CD4-positive, alpha-beta T cell treated with Interleukin-15 for 1 hour (primary cell): ENCODE measurements around the gene SCIMP.
"Not testable (repeated sequence)": the region's sequence is repeated elsewhere in the genome, so short reads cannot be mapped to it uniquely, and the experiment has no call there.

Experiments used
- DNase-seq: peaks from one replicate; pipeline ENCODE4 v3.0.0-alpha.2; 2020

Gene SCIMP

DNA sequence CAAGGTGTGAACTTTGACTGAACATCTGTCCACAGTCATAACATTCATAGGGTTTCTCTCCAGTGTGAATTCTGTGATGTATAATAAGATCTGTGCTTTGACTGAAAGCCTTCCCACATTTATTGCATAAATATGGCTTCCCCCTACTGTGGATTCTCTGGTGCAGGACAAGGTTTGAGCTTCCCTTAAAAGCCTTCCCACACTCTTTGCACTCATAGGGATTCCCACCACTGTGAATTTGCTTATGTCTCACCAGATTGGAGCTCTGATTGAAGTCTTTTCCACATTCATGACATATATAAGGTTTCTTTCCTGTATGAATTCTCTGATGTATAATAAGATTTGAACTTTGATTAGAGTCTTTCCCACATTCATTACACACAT, 51.3 kb downstream of the SCIMP start:
- no peak for DNase-seq

DNA sequence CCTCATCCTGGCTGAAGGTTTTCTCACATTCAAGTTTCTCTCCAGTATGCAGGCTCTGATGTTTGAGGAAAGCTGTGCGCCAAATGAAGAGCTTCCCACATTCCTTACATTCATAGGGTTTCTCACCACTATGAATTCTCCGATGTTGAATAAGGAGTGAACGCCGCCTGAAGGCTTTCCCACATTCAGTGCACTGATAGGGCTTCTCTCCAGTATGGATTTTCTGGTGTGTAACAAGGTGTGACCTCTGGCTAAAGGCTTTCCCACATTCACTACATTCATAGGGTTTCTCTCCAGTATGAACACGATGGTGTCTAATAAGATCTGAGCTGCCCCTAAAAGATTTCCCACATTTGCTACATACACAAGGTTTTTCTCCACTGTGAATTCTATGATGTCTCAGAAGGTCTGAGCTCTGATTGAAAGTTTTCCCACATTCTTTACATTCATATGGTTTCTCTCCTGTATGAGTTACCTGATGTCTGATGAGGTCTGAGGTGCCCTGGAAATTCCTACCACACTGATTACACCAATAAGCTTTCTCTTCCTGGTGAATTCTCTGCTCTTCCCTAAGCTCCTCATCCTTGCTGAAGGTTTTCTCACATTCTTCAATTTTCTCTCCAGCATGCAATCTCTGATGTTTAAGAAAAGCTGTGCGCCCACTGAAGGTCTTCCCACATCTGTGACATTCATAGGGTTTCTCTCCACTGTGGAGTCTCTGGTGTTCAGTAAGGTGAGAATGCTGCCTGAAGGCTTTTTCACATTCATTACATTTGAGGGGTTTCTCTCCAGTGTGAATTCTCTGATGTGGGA, 51.9 kb downstream of the SCIMP start:
- DNase-seq = no peak

DNA sequence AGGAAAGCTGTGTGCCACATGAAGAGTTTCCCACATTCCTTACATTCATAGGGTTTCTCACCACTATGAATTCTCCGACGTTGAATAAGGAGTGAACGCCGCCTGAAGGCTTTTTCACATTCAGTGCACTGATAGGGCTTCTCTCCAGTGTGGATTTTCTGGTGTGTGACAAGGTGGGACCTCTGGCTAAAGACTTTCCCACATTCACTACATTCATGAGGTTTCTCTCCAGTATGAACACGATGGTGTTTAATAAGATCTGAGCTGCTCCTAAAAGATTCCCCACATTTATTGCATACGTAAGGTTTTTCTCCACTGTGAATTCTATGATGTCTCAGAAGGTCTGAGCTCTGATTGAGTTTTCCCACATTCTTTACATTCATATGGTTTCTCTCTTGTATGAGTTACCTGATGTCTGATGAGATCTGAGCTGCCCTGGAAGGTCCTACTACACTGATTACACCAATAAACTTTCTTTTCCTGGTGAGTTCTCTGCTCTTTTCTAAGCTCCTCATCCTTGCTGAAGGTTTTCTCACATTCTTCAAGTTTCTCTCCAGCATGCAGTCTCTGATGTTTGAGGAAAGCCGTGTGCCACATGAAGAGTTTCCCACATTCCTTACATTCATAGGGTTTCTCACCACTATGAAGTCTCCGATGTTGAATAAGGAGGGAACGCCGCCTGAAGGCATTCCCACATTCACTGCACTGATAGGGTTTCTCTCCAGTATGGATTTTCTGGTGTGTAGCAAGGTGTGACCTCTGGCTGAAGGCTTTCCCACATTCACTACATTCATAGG, 53.0 kb downstream of the SCIMP start:
- no peak for DNase-seq

DNA sequence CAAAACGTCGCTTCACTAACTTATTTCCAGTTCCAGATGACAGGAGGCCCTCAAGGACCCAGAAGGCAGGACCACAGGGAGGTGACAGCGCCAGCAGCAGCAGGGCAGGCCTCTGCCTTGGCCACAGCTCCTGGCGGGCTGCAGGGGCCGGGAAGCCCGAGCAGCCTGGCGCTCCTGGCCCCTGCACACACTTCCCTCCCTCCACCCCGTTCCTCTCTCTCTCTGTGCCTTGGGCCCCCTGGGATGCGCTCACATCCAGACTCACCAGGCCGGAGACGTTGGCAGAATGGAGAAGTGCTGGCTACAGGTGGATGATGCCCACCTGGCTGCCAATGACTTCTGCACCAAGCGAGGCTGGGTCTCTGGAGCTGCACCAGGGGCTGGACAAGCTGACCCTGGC, 55.7 kb downstream of the SCIMP start:
- DNase-seq = no peak

DNA sequence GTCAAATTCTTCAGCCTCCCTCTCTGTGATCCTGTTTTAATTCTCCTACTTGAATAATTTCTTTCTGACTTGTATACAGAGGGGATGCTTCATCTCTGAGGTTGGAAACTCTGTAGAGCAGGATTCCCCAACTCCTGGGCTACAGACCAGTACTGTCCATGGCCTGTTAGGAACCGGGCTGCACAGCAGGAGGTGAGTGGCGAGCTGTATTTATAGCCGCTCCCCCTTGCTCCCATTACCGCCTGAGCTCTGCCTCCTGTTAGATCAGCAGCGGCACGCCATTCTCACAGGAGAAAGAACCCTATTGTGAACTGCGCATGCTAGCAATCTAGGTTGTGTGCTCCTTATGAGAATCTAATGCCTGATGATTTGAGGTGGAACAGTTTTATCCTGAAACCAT, 59.6 kb downstream of the SCIMP start:
- DNase-seq = not testable (repeated sequence)

DNA sequence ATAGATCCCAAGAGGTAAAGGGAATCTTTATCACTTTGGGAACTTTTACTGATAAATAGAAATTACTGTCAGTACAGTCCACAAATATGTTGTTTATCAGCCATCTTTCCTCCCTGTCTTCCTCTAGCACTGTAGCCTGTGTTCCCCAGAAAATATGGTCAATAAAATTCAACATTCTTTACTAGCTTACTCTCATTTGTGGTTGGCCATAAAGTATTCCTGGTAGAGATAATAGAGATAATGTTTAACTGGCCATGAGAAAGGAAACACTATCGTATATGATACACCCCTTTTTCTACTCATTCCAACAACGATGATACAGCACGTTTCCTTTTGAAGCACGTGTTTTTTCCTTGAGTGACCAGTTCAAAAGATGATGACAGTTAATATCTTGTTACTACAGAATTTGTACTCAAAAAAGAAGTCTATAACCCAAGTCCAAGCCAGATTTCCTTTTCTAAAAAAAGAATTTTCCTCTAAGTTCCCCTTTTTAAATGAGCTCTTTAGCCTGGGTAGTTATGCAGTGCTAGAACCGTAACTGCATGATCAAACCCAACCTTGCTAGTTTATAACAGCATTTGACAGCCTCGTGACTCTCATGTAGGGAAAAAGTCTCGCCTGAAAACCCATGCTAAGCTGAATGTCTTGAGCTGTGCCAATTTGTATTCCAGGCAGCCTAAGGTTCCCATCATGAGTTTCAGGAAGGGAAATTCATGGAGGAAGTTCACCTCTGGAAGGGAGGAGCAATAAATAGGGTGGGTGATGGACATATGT, 68.7 kb downstream of the SCIMP start:
- not testable (repeated sequence) for DNase-seq

DNA sequence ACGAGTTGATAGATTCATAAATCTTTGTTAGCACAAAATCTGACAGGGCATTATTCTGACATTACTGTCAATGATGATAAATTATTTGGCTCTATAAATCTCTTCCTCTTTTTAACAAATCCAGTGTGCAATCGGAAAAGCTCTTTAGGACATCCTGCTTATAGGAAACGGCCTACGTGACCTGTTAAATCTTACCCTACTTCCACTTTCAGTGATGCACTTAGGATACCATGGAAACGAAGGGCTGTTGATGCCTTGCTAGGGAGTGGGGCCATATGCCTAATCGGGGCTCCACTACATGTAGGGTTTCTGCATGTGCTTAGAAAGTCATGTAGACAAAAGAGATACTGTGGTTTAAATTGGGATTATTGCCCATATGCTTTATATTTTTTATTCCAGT, 70.2 kb downstream of the SCIMP start:
- DNase-seq = no peak

DNA sequence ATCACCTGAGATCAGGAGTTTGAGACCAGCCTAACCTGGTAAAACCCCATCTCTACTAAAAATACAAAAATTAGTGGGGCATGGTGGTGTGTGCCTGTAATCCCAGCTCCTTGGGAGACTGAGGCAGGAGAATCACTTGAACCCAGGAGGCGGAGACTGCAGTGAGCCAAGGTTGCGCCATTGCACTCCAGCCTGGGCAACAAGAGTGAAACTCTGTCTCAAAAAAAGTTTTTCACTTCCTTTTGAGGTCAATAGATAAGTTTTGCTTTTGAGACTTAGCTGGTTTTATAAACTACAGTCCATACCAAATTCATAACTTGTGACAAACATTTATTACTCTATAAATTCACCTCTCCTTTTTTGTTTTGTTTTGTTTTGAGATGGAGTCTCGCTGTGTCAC, 72.9 kb downstream of the SCIMP start:
- DNase-seq = not testable (repeated sequence)

DNA sequence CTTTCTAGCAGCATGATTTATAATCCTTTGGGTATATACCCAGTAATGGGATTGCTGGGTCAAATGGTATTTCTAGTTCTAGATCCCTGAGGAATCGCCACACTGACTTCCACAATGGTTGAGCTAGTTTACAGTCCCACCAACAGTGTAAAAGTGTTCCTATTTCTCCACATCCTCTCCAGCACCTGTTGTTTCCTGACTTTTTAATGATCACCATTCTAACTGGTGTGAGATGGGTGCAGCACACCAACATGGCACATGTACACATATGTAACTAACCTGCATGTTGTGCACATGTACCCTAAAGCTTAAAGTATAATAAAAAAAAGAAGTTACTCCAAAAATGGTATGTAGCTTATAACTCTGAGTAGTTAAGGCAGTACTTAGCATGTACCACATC, 74.0 kb downstream of the SCIMP start:
- not testable (repeated sequence) for DNase-seq
